ENCODE measurements around the gene LCORL.

- TF ChIP-seq EZH2phosphoT487 (IDR thresholded peaks at IDR 0.05; ENCODE audit: unreplicated experiment) (no peak), CTCF (conservative IDR thresholded peaks at IDR 0.05; ENCODE audit: low read depth in 2 of 2) (no peak), EZH2 (IDR thresholded peaks at IDR 0.05; ENCODE audit: low read depth, unreplicated experiment) (no peak), JUNB (IDR thresholded peaks at IDR 0.05; ENCODE audit: unreplicated experiment) (no peak)
These were observed 143.9 kb downstream of the LCORL start for GRCh38 chr4:17877661-17878060.
